ENCODE results near the gene PRKAG2. TPM values are rescaled to one million over a fixed set of nuclear protein-coding genes. Genes with fewer than 3 reads are reported as not detected.
A peak's percentile ranks its signal among the peaks of the same experiment; 100 is the strongest.

PRKAG2 gene
- total RNA-seq, 3 donors from 2014 or later: 42.4 to 48.5 (median 46.6) TPM

- intact Hi-C loops (cut with DNase I, micrococcal nuclease): no loop called here
- DNase-seq (peak in 1 of 3 donors; percentile 57), ATAC-seq (no peak)
- no peaks in the 10 kb centered on the region for H3K36me3 ChIP-seq (ENCODE audit: low read depth)
- H3K9me3 ChIP-seq: no peaks in the 10 kb centered on the region
- peaks cover 18% of the 10 kb centered on the region for H3K4me1 ChIP-seq (ENCODE audit: low read depth)
- H3K4me3 ChIP-seq: no peak overlapping the region
- TF ChIP-seq, protein P1, sequence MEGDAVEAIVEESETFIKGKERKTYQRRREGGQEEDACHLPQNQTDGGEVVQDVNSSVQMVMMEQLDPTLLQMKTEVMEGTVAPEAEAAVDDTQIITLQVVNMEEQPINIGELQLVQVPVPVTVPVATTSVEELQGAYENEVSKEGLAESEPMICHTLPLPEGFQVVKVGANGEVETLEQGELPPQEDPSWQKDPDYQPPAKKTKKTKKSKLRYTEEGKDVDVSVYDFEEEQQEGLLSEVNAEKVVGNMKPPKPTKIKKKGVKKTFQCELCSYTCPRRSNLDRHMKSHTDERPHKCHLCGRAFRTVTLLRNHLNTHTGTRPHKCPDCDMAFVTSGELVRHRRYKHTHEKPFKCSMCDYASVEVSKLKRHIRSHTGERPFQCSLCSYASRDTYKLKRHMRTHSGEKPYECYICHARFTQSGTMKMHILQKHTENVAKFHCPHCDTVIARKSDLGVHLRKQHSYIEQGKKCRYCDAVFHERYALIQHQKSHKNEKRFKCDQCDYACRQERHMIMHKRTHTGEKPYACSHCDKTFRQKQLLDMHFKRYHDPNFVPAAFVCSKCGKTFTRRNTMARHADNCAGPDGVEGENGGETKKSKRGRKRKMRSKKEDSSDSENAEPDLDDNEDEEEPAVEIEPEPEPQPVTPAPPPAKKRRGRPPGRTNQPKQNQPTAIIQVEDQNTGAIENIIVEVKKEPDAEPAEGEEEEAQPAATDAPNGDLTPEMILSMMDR (IDR thresholded peaks at IDR 0.05): no peak
These were observed 177.6 kb downstream of the PRKAG2 start for GRCh38 chr7:151699147-151699927.

DNA sequence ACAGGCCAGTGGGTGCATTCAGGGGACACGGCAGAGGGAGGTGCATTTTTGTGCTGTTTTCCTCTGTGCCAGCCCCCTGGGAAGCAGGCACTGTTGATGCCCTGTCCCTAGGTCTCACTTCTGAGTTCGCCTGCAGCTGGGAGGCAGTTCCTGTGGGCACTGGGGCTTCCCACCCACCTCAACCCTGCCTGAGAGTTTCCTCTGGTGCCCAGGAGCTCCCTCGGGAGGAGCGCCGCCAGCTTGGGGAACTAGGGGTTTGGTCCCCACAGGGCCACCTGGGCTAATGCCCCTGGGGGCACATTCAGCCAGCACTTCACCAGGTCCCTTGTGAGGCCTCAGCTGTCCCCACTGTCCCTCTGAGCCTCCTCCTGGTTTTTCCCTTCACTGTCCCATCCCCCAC, 179.0 kb downstream of the PRKAG2 start:
- TF ChIP-seq, protein P1 (IDR thresholded peaks at IDR 0.05): no peak
- intact Hi-C loops (cut with DNase I, micrococcal nuclease): no loop called here
- H3K9me3 ChIP-seq: no peaks in the 10 kb centered on the region
- no peak overlapping the region for H3K4me3 ChIP-seq
- H3K4me1 ChIP-seq (ENCODE audit: low read depth): peaks cover 18% of the 10 kb centered on the region
- DNase-seq: no peak
- H3K36me3 ChIP-seq (ENCODE audit: low read depth): no peaks in the 10 kb centered on the region
- ATAC-seq: no peak

GRCh38 chr7:151697515-151697895, 179.4 kb downstream of the PRKAG2 start:
- DNase-seq (no peak), ATAC-seq (no peak)
- Histone ChIP-seq H3K36me3 (ENCODE audit: low read depth) (no peaks in the 10 kb centered on the region), H3K4me3 (no peak overlapping the region), H3K9me3 (no peaks in the 10 kb centered on the region), H3K4me1 (ENCODE audit: low read depth) (peaks cover 18% of the 10 kb centered on the region)
- intact Hi-C loops (cut with DNase I, micrococcal nuclease): no loop called here
- TF ChIP-seq, protein P1 (IDR thresholded peaks at IDR 0.05): no peak

DNA sequence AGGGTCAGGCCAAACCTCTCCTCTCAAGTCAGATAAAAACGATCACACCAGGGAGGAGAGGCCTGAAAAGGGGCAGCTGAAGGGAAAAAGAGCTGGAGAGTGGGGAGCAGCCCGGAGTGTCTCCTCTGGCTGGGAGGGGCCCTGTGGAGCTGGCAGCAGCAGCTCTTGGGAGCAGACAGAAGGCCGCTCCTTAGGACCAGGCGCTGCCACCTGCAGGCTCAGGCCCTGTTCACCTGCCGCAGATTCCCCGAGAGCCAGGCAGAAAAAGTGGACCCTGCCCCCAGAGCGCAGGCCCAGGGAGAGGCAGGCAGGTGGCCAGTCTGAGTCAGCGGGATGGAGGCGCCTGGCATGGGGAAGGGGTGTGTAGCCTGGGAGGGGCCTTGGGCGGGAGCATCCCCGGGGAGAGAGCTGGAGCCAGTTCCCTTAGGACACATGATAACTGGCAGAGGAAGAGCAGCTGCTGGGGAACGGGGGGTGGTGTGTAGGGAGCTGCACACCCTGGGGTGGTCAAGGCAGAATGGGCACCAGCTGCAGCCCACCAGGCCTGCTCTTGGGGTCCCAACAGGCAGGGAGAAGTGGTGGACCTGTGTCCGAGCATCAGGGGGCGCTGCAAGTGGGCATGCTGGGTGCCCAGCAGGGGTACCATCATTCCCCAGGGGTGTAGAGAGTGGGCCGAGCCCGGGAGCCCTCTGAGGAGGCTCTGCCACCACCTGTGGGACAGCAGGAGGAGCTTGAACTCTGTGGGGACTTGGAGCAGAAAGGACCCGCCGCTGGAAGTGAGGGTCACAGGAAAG, 180.0 kb downstream of the PRKAG2 start:
- no peak overlapping the region for H3K4me3 ChIP-seq
- intact Hi-C loops (cut with DNase I, micrococcal nuclease): no loop called here
- peak; percentile 64 to 84 (median 83) for DNase-seq
- peak; percentile 90 for ATAC-seq
- TF ChIP-seq, protein P1 (IDR thresholded peaks at IDR 0.05): no peak
- H3K36me3 ChIP-seq (ENCODE audit: low read depth): no peaks in the 10 kb centered on the region
- H3K9me3 ChIP-seq: no peaks in the 10 kb centered on the region
- peaks cover 18% of the 10 kb centered on the region for H3K4me1 ChIP-seq (ENCODE audit: low read depth)

- peaks cover 18% of the 10 kb centered on the region for H3K4me1 ChIP-seq (ENCODE audit: low read depth)
- H3K36me3 ChIP-seq (ENCODE audit: low read depth): no peaks in the 10 kb centered on the region
- intact Hi-C loops (cut with DNase I, micrococcal nuclease): no loop called here
- H3K4me3 ChIP-seq: no peak overlapping the region
- ATAC-seq (no peak), DNase-seq (peak in 1 of 3 donors; percentile 51)
- TF ChIP-seq, protein P1 (IDR thresholded peaks at IDR 0.05): no peak
- H3K9me3 ChIP-seq: no peaks in the 10 kb centered on the region
These were observed 180.9 kb downstream of the PRKAG2 start for GRCh38 chr7:151695951-151696541.

Measured in mucosa of descending colon (tissue), 3 donors.